CD14-positive monocyte (primary cell): ENCODE results near the gene INTS3. TPM values are rescaled to one million over a fixed set of nuclear protein-coding genes. Genes with fewer than 3 reads are reported as not detected.

Experiments
- DNase-seq, 3 donors: peaks; one replicate each; pipeline ENCODE4 v3.0.0-alpha.2; 2011 to 2022
- H2AFZ ChIP-seq: 2 replicates; pipeline ENCODE4 v1.6.0; 2012; ENCODE audit warnings: mild to moderate bottlenecking, low read depth, low read length, inconsistent platforms; ENCODE audit not compliant: insufficient read depth, poor library complexity, severe bottlenecking
- H3K27ac ChIP-seq, 2 donors: 1 replicate in 1 of 2; 2 replicates in 1 of 2; pipeline ENCODE4 v1.5.1; 2012 to 2013; ENCODE audit warnings: low read length in 2 of 2, control low read depth in 1 of 2, inconsistent platforms in 1 of 2, low read depth in 1 of 2, mild to moderate bottlenecking in 1 of 2
- H3K27me3 ChIP-seq, 2 donors: one replicate each; pipeline versions ENCODE4 v1.6.0 to v1.6.1; 2011 to 2013; ENCODE audit warnings: low read length in 2 of 2; ENCODE audit not compliant: control insufficient read depth in 2 of 2, insufficient read depth in 2 of 2
- H3K36me3 ChIP-seq, 2 donors: replicated peaks in 1 of 2; 1 replicate in 1 of 2; 2 replicates in 1 of 2; pipeline versions ENCODE4 v1.5.1 to v1.6.1; 2012 to 2013; ENCODE audit warnings: low read length in 2 of 2, control low read depth in 1 of 2, inconsistent platforms in 1 of 2, mild to moderate bottlenecking in 1 of 2; ENCODE audit not compliant: insufficient read depth in 2 of 2, control insufficient read depth in 1 of 2
- H3K4me1 ChIP-seq, 2 donors: 1 replicate in 1 of 2; 2 replicates in 1 of 2; pipeline versions ENCODE4 v1.5.1 to v1.6.1; 2012 to 2013; ENCODE audit warnings: low read length in 2 of 2, control low read depth in 1 of 2, inconsistent platforms in 1 of 2, mild to moderate bottlenecking in 1 of 2, moderate library complexity in 1 of 2; ENCODE audit not compliant: insufficient read depth in 2 of 2, control insufficient read depth in 1 of 2
- H3K4me2 ChIP-seq: replicated peaks from 2 replicates; pipeline ENCODE3; 2012; ENCODE audit warnings: low read length, moderate library complexity, mild to moderate bottlenecking; ENCODE audit not compliant: poor library complexity, severe bottlenecking; ENCODE audit errors: extremely low read depth
- H3K4me3 ChIP-seq, 3 experiments: fragments of 200-600 bp in 1 of 3; sonication (generic) in 1 of 3; replicated peaks in 1 of 3; 1 replicate in 2 of 3; 2 replicates in 1 of 3; pipeline ENCODE4 v1.5.1; 2011 to 2013; ENCODE audit warnings: low read length in 3 of 3, mild to moderate bottlenecking in 3 of 3, control low read depth in 2 of 3, low read depth in 2 of 3, inconsistent platforms in 1 of 3, moderate library complexity in 1 of 3
- H3K79me2 ChIP-seq: 2 replicates; pipeline ENCODE4 v1.6.0; 2012; ENCODE audit warnings: mild to moderate bottlenecking, control low read depth, inconsistent platforms, low read length, moderate library complexity; ENCODE audit not compliant: insufficient read depth
- H3K9ac ChIP-seq: 2 replicates; pipeline ENCODE4 v1.6.0; 2017; ENCODE audit warnings: low read length, mild to moderate bottlenecking; ENCODE audit not compliant: insufficient read depth, poor library complexity, severe bottlenecking
- H3K9me3 ChIP-seq, 2 donors: replicated peaks in 1 of 2; 1 replicate in 1 of 2; 2 replicates in 1 of 2; pipeline versions ENCODE4 v1.5.1 to v1.6.1; 2012 to 2013; ENCODE audit warnings: low read length in 2 of 2, control low read depth in 1 of 2; ENCODE audit not compliant: control insufficient read depth in 1 of 2, insufficient read depth in 1 of 2
- H4K20me1 ChIP-seq: 2 replicates; pipeline ENCODE4 v1.6.0; 2012; ENCODE audit warnings: mild to moderate bottlenecking, low read length, control low read depth, moderate library complexity; ENCODE audit not compliant: insufficient read depth
- H3K27ac Mint-ChIP-seq, 7 donors: one replicate each; pipeline ENCODE4 v1.8.0; 2020; ENCODE audit warnings: mild to moderate bottlenecking in 7 of 7, mixed read lengths in 7 of 7, moderate library complexity in 6 of 7, inconsistent platforms in 2 of 7
- H3K27me3 Mint-ChIP-seq, 3 donors: one replicate each; pipeline ENCODE4 v1.8.0; 2021 to 2022; ENCODE audit warnings: low read depth in 3 of 3, mild to moderate bottlenecking in 3 of 3, mixed read lengths in 3 of 3, moderate library complexity in 3 of 3, inconsistent platforms in 1 of 3
- H3K36me3 Mint-ChIP-seq, 2 donors: one replicate each; pipeline ENCODE4 v1.8.0; 2020; ENCODE audit warnings: mixed read lengths in 2 of 2, inconsistent platforms in 1 of 2, mild to moderate bottlenecking in 1 of 2
- H3K4me1 Mint-ChIP-seq: one replicate; pipeline ENCODE4 v1.8.0; 2020; ENCODE audit warnings: mild to moderate bottlenecking, mixed read lengths
- H3K4me3 Mint-ChIP-seq, 2 donors: one replicate each; pipeline ENCODE4 v1.8.0; 2020; ENCODE audit warnings: mild to moderate bottlenecking in 2 of 2, mixed read lengths in 2 of 2, moderate library complexity in 1 of 2
- H3K9me3 Mint-ChIP-seq, 7 donors: one replicate each; pipeline ENCODE4 v1.8.0; 2020 to 2022; ENCODE audit warnings: mixed read lengths in 7 of 7, mild to moderate bottlenecking in 6 of 7, moderate library complexity in 6 of 7, inconsistent platforms in 2 of 7
- WGBS: methylation state at CpG from one replicate; pipeline ENCODE4 v1.1.5; 2013; ENCODE audit warnings: missing lambda C conversion rate; ENCODE audit not compliant: insufficient coverage; 5-methylcytosine and 5-hydroxymethylcytosine counted together
- intact Hi-C, 2 donors: fragments of 100-400 bp; cut with micrococcal nuclease; formaldehyde crosslinking; loops; one replicate each; pipeline versions ENCODE4 v1.15.0 to v1.15.1; 2023
- polyA plus RNA-seq, 3 donors: library from polyadenylated mRNA; depleted of rRNA in 1 of 3; unstranded in 2 of 3; stranded (reverse) in 1 of 3; fragments of 300-500 nt in 2 of 3; fragments of >200 nt in 1 of 3; fragmentation: Illumina TruSeq in 2 of 3; gene quantifications; 1 replicate in 2 of 3; 2 replicates in 1 of 3; pipeline ENCODE4 v1.2.3, GENCODE V29; 2012 to 2021
- TF ChIP-seq, protein P1 (sequence below): fragments of 200-600 bp; IDR thresholded peaks from one replicate; pipeline ENCODE4 v1.8.0; 2022; ENCODE audit warnings: antibody characterized with exemption, mild to moderate bottlenecking

The INTS3 gene
- polyA plus RNA-seq, 3 donors = 9.2 to 76.9 (median 15.9) TPM

DNA sequence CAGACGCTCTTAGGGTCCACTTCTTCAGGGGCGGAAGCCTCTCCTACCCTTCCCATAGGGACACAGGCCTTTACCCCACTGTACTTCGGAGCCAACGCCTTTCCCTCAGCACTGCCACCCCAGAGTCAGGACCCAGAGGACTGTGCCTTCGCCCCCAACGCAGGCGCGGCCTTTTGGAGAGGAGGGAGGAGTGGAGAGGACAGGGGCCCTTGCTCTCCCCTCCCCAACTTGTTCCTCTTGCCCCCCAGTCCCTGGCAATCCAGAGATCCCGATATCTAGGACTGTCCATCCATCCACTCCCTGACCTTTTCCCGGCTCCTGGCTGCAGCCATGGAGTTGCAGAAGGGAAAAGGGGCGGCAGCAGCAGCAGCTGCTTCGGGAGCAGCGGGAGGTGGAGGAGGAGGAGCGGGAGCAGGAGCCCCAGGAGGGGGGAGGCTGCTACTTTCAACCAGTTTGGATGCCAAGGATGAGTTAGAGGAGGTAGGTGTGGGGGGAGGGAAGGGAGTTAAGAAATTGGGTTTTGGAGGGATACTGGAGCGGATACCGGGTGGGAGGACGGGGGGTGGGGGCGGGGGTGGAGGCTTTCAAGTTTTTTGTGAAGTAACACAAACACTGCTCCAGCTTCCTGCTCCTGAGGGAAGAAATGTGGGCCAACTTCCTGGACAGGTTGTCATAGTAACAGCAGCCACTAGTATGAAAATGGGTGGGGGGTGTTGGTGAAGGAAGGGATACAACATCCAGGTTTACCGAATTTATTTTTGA lies 636 bp downstream of the INTS3 start:
- peak overlapping the region; percentile 88 to 97 for H3K4me3 Mint-ChIP-seq
- Histone ChIP-seq H3K27ac (peak overlapping the region; percentile 84 to 94), H3K4me2 (peak overlapping the region; percentile 97), H3K4me1 (peaks cover 25 to 34% of the 10 kb centered on the region in 2 donors), H2AFZ (peak overlapping the region; percentile 77), H3K79me2 (peaks cover 43% of the 10 kb centered on the region), H3K9me3 (no peaks in the 10 kb centered on the region), H3K9ac (peak overlapping the region; percentile 88), H3K36me3 (peaks cover 0 to 5% of the 10 kb centered on the region in 2 donors), H3K4me3 (peak overlapping the region; percentile 72 to 86 (median 72)), H4K20me1 (no peaks in the 10 kb centered on the region), H3K27me3 (no peaks in the 10 kb centered on the region)
- intact Hi-C loops = no loop called here
- peak; percentile 9 to 47 (median 29) for DNase-seq
- peaks cover 2 to 14% of the 10 kb centered on the region in 2 donors for H3K36me3 Mint-ChIP-seq
- peak overlapping the region; percentile 93 to 99 (median 96) for H3K27ac Mint-ChIP-seq
- peaks cover 22% of the 10 kb centered on the region for H3K4me1 Mint-ChIP-seq
- TF ChIP-seq, protein P1, sequence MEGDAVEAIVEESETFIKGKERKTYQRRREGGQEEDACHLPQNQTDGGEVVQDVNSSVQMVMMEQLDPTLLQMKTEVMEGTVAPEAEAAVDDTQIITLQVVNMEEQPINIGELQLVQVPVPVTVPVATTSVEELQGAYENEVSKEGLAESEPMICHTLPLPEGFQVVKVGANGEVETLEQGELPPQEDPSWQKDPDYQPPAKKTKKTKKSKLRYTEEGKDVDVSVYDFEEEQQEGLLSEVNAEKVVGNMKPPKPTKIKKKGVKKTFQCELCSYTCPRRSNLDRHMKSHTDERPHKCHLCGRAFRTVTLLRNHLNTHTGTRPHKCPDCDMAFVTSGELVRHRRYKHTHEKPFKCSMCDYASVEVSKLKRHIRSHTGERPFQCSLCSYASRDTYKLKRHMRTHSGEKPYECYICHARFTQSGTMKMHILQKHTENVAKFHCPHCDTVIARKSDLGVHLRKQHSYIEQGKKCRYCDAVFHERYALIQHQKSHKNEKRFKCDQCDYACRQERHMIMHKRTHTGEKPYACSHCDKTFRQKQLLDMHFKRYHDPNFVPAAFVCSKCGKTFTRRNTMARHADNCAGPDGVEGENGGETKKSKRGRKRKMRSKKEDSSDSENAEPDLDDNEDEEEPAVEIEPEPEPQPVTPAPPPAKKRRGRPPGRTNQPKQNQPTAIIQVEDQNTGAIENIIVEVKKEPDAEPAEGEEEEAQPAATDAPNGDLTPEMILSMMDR = no peak
- H3K27me3 Mint-ChIP-seq = peaks cover 0 to 3% (median 1%) of the 10 kb centered on the region in 3 donors
- no peaks in the 10 kb centered on the region for H3K9me3 Mint-ChIP-seq
- 0% methylated on average over 4 of the region's 19 CpGs for WGBS

DNA sequence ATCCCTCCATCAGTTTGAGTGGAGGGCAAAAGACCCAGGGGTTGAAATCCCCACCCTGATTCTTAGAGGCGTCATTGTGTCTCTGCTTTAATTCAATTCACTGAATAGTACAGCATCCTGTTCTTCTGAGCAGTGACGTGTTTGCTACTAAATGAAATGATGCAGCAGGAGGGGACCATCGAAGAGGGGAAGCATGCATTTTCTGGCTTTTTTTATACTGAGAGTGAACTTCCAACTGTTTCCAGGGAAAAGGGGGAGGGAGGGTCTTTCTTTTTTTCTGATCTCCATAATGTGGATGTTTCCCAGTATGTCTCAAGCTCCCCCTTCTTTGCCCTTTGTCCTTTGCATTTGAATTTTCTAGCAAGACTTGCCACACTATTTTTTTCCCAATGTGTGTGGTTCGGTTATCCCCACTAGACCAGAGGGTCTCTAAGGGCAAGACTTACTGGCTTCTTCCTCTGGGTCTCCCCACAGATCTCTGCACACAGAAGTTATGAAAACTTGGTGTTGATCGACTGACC lies 2.7 kb downstream of the INTS3 start:
- peaks cover 46 to 55% of the 10 kb centered on the region in 2 donors for H3K4me1 ChIP-seq
- WGBS = 73% methylated on average over 4 of the region's 5 CpGs
- peaks cover 0 to 2% (median 0%) of the 10 kb centered on the region in 7 donors for H3K9me3 Mint-ChIP-seq
- H3K4me3 Mint-ChIP-seq = no peak overlapping the region
- TF ChIP-seq, protein P1 = no peak
- no peaks in the 10 kb centered on the region for H3K9me3 ChIP-seq
- no peaks in the 10 kb centered on the region for H3K27me3 ChIP-seq
- peaks cover 0 to 5% of the 10 kb centered on the region in 2 donors for H3K36me3 ChIP-seq
- peaks cover 2 to 16% of the 10 kb centered on the region in 2 donors for H3K36me3 Mint-ChIP-seq
- H3K9ac ChIP-seq = no peak overlapping the region
- intact Hi-C loops = no loop called here
- H3K27ac ChIP-seq = no peak overlapping the region
- peaks cover 50% of the 10 kb centered on the region for H3K79me2 ChIP-seq
- H4K20me1 ChIP-seq = no peaks in the 10 kb centered on the region
- H3K4me3 ChIP-seq = no peak overlapping the region
- H3K4me1 Mint-ChIP-seq = peaks cover 43% of the 10 kb centered on the region
- peaks cover 0 to 1% (median 1%) of the 10 kb centered on the region in 3 donors for H3K27me3 Mint-ChIP-seq
- no peak overlapping the region for H3K4me2 ChIP-seq
- peak overlapping the region in 5 of 7 donors; percentile 22 to 66 (median 43) for H3K27ac Mint-ChIP-seq
- H2AFZ ChIP-seq = no peak overlapping the region
- no peak for DNase-seq
